Dedifferentiated amniotic fluid mesenchymal stem cell (primary cell): Measurements from ENCODE around the gene BIRC5.
"Not testable (repeated sequence)": the region's sequence is repeated elsewhere in the genome, so short reads cannot be mapped to it uniquely, and the experiment has no call there.

ENCODE experiments used
- DNase-seq: peaks from one replicate; pipeline ENCODE4 v3.0.0-alpha.2; 2016; ENCODE audit errors: extremely low spot score

BIRC5 gene

GRCh38 chr17:78214016-78214705, at the start of gene BIRC5:
Gene BIRC5, plus strand, starts transcription at chr17:78214253. Its CDS starts 64 bp downstream, at chr17:78214317.
- peak; percentile 84 for DNase-seq

DNA sequence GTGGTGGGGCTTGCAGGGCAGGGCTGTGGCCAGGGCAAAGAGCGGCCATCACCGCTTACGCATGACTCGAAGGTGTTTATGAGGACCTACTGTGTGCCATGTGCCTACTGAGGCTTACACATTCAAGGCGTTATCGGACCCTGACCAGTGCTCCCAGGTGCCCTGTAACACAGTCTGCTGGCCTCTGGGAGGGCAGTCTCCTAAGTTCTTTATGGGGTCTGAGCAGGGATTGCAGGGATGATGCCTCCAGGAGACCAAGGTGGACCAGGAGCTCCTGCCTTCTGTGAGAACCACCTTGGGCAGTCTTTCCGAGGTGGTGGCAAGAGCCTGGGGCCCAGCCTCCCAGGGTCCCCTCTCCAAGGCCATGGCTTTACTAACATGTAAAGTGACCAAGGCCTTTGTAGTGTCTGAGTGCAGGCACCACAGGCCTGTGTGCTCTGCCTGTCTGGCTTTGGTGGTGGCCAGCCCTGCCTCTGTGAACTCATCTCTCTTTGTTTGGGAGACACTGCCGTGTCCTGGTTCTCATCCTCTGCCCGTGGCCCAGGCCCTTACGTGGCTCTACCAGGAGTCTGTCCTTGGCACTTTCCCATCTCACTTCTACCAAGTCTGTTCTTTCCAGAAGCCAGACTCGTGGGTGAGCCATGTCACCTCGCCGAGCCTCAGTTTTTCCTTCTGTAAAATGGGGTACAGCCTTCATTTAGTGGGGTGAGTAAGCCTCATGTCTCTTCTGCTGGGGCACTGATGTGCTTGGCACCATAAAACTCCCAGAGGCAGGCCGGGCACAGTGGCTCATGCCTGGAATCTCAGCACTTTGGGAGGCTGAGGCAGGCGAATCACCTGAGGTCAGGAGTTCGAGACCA, 49.1 kb upstream of the BIRC5 start:
- no peak for DNase-seq

GRCh38 chr17:78166416-78166815, 47.6 kb upstream of the BIRC5 start:
- no peak for DNase-seq

GRCh38 chr17:78168242-78168902, 45.7 kb upstream of the BIRC5 start, which contains the start of gene SYNGR2:
Gene SYNGR2, plus strand, starts transcription at chr17:78168581. Its CDS starts 36 bp downstream, at chr17:78168617.
- no peak for DNase-seq

- peak; percentile 25 for DNase-seq
Measured at GRCh38 chr17:78168903-78169793, 44.9 kb upstream of the BIRC5 start.

DNA sequence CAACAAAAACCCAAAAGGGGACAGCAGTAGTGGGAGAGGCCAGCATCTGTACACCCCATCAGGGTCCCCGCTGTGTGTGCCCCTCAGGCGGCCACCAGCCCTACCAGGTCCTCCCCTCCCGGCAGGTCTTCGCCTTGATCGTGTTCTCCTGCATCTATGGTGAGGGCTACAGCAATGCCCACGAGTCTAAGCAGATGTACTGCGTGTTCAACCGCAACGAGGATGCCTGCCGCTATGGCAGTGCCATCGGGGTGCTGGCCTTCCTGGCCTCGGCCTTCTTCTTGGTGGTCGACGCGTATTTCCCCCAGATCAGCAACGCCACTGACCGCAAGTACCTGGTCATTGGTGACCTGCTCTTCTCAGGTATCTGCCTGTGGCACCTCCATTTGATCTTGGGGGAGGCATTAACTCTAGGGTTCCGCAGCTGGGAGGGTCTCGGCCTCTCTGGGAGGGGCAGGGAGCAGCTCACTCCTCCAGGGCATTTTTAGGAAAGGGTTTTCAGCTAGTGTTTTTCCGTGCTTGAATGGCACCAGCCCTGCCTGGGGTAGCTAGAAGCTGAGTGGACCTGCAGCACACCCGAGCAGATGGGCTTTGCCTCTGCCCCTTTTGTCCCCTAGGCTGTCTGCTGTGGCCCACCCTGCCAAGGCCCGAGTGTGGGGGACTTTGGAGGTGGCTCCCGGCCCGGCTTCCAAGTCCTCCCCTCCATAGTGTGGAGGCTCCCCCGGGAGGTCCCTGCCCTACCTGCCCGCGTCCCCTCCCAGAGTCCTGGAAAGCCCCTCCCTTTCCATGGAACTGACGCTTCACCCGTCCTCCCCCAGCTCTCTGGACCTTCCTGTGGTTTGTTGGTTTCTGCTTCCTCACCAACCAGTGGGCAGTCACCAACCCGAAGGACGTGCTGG, 43.1 kb upstream of the BIRC5 start:
- no peak for DNase-seq

DNA sequence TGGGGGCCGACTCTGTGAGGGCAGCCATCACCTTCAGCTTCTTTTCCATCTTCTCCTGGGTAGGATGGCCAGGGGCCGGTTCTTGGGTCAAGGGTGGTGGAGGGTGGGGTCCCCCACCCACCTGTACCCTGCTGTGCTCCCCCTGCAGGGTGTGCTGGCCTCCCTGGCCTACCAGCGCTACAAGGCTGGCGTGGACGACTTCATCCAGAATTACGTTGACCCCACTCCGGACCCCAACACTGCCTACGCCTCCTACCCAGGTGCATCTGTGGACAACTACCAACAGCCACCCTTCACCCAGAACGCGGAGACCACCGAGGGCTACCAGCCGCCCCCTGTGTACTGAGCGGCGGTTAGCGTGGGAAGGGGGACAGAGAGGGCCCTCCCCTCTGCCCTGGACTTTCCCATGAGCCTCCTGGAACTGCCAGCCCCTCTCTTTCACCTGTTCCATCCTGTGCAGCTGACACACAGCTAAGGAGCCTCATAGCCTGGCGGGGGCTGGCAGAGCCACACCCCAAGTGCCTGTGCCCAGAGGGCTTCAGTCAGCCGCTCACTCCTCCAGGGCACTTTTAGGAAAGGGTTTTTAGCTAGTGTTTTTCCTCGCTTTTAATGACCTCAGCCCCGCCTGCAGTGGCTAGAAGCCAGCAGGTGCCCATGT, 42.3 kb upstream of the BIRC5 start:
- DNase-seq, result not testable (repeated sequence)

DNA sequence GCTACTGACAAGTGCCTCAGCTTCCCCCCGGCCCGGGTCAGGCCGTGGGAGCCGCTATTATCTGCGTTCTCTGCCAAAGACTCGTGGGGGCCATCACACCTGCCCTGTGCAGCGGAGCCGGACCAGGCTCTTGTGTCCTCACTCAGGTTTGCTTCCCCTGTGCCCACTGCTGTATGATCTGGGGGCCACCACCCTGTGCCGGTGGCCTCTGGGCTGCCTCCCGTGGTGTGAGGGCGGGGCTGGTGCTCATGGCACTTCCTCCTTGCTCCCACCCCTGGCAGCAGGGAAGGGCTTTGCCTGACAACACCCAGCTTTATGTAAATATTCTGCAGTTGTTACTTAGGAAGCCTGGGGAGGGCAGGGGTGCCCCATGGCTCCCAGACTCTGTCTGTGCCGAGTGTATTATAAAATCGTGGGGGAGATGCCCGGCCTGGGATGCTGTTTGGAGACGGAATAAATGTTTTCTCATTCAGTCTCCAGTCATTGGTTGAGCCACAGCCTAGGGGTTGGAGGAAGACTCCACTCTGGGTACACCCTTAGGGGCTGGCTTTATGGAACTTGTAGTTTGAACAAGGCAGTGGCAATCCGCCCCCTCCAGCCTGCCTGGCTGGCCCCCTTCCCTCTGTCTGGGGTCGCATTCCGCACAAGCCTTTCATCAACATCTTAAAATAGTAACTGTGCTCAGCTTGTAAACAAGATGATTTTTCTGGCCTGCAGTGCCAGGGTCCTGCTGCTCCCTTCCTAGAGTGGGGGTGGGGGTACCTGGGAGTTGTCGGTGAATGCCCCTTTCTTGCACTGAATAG, 41.6 kb upstream of the BIRC5 start:
- DNase-seq, result no peak

DNA sequence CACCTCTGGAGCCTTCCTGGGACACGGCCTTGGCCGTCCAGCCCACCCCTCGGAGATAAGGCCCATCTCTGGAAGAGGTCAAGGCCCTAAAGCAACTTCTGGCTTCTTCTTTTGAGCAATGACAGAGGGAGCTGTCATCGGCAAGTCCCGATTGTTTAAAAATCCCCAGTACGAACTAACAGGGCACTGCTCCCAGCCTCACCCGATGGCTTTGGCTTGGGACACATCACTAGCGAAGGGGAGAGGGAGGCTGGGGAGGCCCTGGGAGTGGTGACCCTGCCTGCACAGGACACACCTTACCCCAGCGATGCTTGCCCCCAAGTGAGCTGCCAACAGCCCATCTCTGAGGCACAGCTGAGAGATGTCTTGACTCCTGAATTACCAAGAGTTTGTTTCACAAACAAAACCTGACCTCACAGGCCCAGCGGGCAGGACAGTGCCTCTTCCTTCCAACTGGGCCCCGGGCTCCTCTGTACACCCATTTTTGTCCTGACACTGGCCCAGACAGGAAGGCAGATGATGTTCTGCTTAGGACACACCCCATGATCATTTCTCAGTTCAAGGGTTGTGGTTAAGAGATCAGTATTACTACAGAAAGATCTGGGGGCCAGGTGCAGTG, 40.8 kb upstream of the BIRC5 start:
- no peak for DNase-seq

GRCh38 chr17:78174346-78174869, 39.6 kb upstream of the BIRC5 start:
- no peak for DNase-seq

GRCh38 chr17:78174870-78175642, 39.0 kb upstream of the BIRC5 start:
- DNase-seq, result no peak

- DNase-seq, result no peak
Measured at GRCh38 chr17:78175643-78175981, 38.4 kb upstream of the BIRC5 start.

GRCh38 chr17:78176548-78177025, 37.5 kb upstream of the BIRC5 start:
- DNase-seq, result no peak

- no peak for DNase-seq
Measured at GRCh38 chr17:78179372-78179771, 34.7 kb upstream of the BIRC5 start.

DNA sequence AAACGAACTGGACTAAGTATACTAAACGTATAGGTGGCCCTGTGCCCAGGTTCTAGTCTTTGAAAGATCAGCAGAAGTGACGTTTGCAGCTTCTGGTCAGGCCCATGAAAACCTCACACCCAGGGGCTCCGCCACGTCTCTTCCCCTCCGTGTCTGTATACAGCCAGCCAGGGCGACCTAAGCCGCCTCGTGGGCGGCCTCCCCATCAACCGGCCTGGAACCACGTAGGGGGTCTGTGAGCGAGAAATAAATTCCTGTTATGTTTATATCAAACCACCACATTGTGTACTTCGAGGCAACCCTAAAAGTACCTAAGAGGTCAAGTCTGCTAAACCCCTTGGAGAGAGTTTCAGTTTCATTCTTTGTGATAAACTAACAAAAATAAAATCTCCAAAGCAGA, 34.0 kb upstream of the BIRC5 start:
- no peak for DNase-seq

GRCh38 chr17:78180508-78180907, 33.5 kb upstream of the BIRC5 start:
- DNase-seq, result no peak

DNA sequence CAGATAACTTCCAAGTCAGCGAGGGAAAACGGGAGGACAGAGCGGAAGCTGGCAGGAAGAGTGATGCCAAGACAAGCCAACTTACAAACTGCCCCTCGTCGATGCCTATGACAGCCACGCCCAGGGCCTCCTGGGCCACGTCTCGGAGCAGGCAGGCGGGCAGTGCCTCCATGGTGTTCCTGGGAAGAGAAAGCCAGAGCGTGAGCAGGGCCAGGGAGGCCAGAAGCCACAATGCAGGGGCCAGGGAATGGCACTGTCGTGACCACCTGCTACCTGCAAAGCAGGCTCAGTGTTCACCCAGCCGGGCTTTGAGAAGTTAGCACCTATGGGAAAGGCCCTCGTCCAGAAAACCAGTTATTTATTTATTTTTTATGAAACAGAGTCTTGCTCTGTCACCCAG, 31.5 kb upstream of the BIRC5 start:
- no peak for DNase-seq

DNA sequence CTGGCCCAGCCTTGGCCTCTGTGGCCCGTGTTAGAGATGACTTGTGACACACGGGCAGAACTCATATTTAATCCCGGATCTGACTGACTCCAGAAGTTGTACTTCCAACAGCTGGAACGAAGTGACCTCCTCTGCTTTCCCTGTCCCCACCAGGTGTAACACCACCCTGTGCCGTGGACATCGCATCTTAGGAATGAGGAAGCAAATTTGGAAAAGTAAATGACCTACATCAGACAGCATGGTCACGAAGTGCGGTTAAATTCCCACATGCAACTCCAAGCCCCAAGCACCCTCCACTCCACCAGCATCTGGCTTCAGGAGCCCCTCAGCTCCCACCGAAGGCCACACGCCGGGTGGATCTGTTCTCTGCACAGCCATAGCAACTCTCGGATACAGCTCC, 30.1 kb upstream of the BIRC5 start:
- no peak for DNase-seq
